Posterior cingulate gyrus (tissue), 11 donors: ENCODE data around the gene PLPP7.
"Not testable (repeated sequence)": the region's sequence is repeated elsewhere in the genome, so short reads cannot be mapped to it uniquely, and the experiment has no call there.

Source experiments
- DNase-seq, 10 donors: peaks; one replicate each; pipeline versions ENCODE4 v3.0.0 to v3.0.0-alpha.2; 2020 to 2021; ENCODE audit warnings: mixed read lengths in 3 of 10
- intact Hi-C: fragments of 100-400 bp; cut with DNase I; formaldehyde crosslinking; loops from one replicate; pipeline ENCODE4 v1.15.1; 2023

PLPP7 gene

DNA sequence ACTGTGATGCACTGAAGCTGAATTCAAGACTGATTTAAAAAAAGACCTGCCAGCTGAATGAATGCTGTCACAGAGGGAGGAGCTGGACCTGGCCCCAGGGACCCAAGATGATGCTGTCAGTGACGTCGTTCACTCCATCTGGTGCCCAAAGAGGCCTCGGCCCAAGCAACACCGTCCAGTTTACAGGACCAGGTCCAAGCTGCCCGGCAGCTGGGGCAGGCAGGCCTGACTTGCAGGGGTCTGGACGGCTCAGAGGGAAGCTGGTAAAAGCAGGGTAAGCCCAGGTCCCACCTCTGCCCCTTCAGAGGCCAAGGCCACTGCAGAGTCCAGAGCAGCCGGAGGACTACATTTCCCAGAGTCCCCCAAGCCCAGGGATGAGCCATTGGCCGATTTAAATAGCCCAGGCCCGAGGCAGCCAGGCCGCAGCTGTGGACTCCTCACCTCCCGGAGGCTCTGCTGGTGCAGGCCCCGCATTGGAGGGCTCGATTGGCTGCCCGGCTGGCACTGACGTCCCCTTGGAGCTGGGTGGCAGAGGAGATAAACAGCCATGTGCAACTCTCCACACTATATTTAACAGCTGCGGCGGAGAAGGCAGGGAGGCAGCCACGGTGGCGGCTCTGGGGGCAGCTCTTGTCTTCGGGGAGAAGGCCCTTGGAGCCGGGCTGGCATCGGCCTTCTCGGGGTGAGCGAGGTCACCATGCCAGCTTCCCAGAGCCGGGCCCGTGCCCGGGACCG lies at the start of gene PLPP7:
TSS of gene PLPP7 (plus strand) at position 423 of the 735 bp plus-strand sequence. CDS start at position 698, 275 bp downstream.
- intact Hi-C loops, result no loop called here
- DNase-seq, result peak; percentile 81 to 99 (median 88)

GRCh38 chr9:131240047-131240921 lies 49.2 kb upstream of the PLPP7 start:
- intact Hi-C loops, result no loop called here
- DNase-seq, result peak in 1 of 10 donors; percentile 51

- DNase-seq, result peak in 1 of 10 donors; percentile 3
- intact Hi-C loops, result not testable (repeated sequence)
These were observed 45.2 kb upstream of the PLPP7 start for GRCh38 chr9:131244331-131244730.

GRCh38 chr9:131246618-131247017 lies 42.9 kb upstream of the PLPP7 start:
- no peak for DNase-seq
- intact Hi-C loops, result no loop called here

DNA sequence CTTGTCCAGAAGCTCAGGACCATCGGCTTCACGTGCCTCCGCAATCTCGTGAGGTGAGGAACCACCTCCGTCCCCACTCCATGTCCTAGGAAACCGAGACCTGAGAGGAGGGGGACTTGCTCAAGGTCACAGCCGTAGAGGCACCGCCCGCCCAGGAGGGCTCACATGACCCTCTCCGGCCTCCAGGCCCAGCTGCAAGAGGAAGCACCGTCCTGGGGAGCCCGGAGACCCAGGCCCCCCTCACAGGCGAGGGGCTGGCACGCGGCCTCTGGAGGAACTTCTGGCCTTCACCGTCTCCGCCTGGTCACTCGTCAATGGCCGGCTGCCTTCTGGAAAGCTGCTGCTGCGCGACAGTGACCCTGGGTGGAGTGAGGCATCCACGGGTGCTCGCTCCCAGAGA lies 37.4 kb upstream of the PLPP7 start:
- intact Hi-C loops, result no loop called here

DNA sequence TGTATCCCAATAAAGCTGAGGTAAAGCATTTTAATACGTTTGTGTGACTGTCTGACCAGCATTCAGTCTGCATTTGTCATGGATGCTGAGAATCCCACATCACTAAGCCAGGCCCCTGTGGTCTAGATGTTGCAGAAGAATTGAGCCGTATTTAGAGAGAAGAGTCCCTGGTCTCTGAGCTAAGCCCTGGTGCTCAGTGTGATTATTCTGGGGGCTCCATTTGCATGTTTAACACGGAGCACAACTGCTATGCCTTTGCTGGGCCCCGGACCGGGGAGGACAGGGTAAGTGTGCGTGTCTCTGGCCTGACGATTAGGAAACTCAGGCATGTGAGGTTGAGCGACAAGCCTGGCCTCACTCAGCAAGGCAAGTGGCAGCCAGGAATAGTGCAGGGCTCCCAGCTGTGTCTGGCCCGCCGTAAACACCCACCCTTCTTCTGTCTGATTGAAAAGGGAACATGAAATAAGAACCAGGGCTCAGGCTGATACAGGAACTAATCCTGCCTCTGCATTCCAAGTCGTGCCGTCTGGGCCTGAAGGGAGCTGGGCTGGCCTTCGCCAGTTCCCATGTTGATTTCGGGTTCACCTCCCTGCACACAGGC lies 35.5 kb upstream of the PLPP7 start:
- peak in 4 of 10 donors; percentile 45 to 92 (median 66) for DNase-seq
- intact Hi-C loops, result no loop called here

More for the DNA sequence above, 37.4 kb upstream of the PLPP7 start:
- DNase-seq, result peak in 1 of 10 donors; percentile 82

- intact Hi-C loops, result no loop called here
- no peak for DNase-seq
These were observed 34.9 kb upstream of the PLPP7 start for GRCh38 chr9:131254626-131255025.

DNA sequence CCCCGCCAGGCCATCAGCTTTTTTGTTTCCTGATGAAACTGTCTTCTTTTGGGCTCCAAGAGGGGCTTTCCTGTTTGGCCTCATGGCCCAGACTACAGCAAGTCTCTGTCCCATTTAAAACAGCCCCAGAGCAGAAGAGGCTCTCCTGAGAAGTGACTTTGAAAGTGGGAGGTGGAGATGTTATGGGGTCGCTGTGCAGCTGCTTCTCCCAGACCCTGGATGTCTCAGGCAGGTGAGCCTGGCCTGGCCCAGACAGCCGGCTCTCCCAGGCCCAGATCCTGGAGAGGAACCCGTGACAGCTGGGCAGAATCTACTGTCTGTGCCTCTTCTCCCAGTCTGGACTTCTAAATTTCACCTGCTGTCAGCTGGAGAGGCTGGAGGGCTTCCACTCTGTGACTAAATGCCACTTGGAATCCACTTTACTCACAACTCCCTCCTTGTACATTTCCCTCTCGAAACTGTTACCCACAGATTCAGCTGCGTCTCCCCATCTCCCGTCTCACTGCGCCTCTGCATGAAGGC lies 33.8 kb upstream of the PLPP7 start:
- DNase-seq, result peak in 2 of 10 donors; percentile 46 to 88
- intact Hi-C loops, result no loop called here

DNA sequence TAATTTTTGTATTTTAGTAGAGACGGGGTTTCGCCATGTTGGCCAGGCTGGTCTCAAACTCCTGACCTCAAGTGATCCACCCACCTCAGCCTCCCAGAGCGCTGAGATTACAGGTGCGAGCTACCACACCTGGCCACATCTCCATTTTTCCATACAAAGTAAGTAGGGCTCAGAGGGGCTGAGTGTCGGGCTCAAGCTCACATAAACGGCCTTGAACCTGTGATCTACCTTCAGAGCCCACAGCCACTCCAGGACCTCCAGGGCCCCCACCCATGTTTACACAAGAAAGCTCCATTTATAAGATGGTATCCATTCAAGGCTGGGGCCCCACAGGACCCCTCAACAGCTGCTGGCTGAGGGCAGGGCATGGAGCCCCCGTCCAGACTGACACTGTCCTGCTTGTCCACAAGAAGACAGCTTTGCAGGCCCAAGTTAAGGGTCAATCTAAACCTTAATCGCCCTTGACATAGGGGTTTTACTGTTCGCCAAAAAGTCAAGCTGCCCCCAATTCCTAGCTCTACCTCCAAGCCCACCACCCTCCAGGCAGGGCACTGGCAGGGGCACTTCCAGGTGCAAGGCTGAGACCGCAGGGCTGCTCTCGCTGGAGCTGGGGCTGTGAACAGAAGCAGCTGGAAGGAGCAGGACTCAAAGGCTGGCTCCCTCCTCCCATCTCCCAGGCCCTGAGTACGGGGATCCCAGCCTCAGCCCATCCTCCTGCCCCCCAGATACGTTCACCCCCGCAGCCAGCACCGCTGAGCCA lies 32.1 kb upstream of the PLPP7 start:
- intact Hi-C loops, result no loop called here
- DNase-seq, result peak in 1 of 10 donors; percentile 80

DNA sequence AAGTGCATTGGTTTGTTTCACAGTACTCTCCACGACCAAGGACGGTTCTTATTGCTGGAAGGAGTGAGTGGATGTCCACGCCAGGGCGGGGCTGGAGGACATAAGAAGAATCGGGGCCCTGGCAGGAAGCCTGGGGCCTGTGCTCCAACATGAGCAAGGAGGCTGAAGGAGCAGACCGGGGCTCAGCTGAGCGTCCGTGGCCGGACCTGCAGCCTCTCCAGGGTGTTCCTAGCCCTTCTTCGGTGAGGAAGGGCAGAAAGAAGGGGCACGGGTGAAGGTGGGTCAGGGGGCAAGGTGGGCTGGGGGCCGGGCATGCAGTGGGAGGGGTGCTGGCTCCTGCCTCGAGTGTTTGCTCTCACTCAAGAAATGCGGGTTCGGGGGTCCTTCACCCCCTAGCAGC lies 31.3 kb upstream of the PLPP7 start:
- DNase-seq, result peak in 1 of 10 donors; percentile 81
- intact Hi-C loops, result no loop called here

DNA sequence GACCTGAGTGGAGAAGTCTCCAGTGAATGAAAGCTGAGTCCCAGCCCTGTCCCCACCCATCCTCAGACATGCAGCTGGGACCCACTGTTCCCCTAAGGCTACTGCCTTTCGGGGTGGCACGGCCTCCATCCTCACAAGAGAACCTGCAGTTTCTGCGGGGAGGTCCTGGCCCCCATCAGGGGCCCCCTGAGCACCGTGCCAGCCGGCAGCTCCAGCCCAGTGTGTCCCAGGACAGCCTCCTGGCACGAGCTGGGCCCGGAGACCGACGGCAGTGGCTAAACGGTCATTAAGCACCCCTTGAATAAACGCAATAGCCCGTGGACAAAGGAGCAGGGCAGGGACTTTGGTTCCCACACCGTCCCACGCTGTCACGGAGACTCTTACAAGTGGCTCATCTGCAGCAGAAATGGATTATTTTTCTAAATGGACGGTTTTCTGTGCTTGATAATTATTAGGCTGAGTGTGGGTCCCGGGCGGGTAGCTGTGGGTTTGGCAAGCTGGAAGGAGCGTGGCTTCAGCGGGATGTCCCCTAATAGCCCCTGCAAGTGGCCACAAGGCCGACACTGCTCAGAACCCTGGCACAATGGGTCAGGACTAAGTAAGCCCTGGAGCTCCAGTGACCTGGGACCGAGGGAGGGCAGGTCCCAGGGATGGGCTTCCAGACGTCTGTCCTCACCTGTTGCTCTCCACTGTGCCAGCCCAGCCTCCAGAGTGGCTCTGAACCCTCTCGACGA lies 30.7 kb upstream of the PLPP7 start:
- intact Hi-C loops, result no loop called here

DNA sequence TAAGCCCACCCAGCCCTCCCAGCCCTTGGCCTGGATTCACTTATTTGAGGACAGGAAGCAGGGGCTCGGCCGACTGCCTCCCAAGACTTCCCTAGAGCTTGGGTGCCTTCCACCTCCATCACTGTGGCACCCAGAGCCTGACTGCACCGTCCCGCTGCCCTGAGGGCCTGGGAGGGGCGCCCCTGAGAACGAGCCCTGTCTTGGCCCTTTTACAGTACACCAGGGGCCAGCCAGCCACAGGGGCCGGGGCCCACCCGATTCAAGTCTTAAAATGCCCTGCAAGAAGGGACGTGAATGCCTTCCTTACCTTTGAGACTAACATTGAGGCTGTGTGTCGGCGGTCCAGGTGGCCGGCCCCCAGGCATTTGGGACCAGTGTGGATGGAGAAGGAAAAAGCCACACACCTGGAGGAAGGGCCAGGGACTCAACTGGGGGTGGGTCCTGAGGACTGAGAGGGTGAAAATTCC lies 30.1 kb upstream of the PLPP7 start:
- DNase-seq, result peak in 1 of 10 donors; percentile 54

More for the DNA sequence above, 30.7 kb upstream of the PLPP7 start:
- peak in 1 of 10 donors; percentile 66 for DNase-seq

DNA sequence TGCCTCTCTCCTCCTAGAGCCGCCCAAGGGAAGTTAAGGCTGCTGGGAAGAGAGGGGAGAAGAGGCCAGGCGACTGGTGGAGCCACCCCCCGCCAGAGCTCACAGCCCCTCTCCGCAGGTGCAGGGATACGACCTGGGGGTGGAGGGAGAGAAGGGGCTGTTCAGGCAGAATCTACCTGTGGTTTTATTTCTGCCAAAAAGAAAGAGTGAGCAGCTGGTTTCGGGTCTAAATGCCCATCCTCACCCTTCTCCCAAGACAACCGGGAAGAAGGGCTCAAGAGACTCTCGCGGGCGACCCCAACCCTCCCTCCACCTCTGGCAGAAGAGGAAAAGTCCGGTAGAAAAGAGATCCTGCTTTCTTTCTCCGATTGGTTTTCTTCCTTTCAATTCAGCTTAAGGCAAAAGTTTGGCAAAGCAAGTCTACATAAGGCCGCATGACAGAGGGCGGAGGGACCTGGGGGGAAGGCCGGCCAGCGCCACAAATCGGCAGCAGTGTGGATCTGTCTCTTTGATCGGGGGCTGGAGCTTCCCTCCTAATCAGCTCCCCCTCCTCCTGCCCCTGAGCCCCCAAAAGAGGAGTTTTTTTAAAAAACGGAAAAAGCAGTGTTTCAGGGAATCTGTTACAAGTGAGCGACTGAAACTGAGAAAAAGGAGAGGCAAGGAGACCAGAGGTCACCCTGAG lies 29.5 kb upstream of the PLPP7 start:
- intact Hi-C loops, result no loop called here

More for the DNA sequence above, 30.1 kb upstream of the PLPP7 start:
- intact Hi-C loops, result no loop called here

DNA sequence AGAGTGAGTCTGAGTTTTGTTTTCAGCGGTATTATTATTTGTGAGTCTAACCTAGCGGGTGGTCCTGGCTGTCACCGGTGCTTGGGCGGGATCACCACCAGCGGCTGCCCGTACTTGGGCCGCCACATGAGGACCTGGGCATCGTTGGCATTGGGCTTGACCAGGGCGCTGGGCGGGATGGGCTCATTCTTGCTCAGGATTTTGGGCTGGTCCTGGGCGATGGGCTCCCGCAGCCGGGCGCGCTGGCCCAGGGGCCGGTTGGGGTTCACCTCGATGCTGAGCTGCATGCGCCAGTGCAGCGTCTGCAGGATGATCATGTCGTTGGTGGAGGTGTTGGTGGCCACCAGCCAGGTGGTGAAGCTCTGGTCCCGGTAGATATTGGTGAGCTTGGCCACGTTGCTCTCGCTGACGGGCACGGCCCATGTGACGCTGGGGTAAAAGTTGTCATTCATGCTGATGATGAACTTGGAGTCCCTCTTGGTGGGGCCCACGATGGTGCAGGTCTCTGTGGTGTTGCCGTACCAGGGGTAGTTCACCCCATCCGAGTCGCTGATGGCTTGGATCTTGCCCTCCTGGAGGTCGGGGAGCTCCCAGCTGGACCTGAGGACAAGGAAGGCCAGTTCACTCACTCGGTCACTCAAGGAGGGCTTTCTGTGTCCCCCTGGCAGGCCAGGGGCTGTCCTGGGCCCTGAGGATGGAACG lies 28.6 kb upstream of the PLPP7 start:
- intact Hi-C loops, result no loop called here
- DNase-seq, result peak in 1 of 10 donors; percentile 78

More for the DNA sequence above, 29.5 kb upstream of the PLPP7 start:
- DNase-seq, result peak in 1 of 10 donors; percentile 52

- intact Hi-C loops, result no loop called here
- DNase-seq, result peak in 2 of 10 donors; percentile 30 to 53
These were observed 27.0 kb upstream of the PLPP7 start for GRCh38 chr9:131262327-131263032.

DNA sequence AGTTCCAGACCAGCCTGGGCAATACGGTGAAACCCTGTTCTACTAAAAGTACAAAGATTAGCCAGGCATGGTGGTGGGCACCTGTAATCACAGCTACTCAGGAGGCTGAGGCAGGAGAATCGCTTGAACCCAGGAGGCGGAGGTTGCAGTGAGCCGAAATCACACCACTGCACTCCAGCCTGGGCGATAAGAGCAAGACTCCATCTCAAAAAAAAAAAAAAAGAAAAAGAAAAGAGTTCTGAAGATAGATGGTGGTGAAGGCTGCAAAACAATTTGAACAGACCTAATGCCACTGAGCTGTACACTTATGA lies 26.5 kb upstream of the PLPP7 start:
- DNase-seq, intact Hi-C loops: not testable (repeated sequence)

DNA sequence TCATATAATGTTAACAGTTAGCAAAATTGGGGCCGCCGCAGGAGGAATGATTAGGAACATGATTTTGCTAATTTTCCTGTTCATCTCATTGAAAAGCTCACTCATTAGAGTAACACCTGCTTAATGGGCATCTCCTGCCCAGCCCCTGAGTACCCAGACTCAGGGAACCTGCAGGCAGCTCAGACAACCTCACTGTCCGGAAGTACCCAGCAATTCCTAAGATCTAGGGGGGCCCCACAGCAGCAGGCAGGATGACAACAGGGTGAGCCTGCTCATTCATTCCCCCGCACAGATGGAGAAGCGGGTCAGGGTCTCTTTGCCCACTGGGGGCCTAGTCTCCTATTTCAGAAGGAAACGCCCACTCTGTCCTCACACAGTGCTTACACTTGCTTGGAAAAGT lies 25.8 kb upstream of the PLPP7 start:
- DNase-seq, result peak in 1 of 10 donors; percentile 52
- intact Hi-C loops, result no loop called here
